Ovary (tissue), 9 donors: Measurements from ENCODE around the gene LRRC10B. TPM values are rescaled to one million over a fixed set of nuclear protein-coding genes. Genes with fewer than 3 reads are reported as not detected.

Experiments used
- DNase-seq, 5 donors: peaks; one replicate each; pipeline ENCODE4 v3.0.0-alpha.2; 2019 to 2020
- H3K27ac ChIP-seq, 2 donors: fragments of 200-600 bp; one replicate each; pipeline versions ENCODE4 v1.5.1 to v1.8.0; 2019 to 2022
- H3K27me3 ChIP-seq: fragments of 200-600 bp; one replicate; pipeline ENCODE4 v1.8.0; 2022
- H3K36me3 ChIP-seq: fragments of 200-600 bp; sonication (generic); one replicate; pipeline ENCODE4 v1.5.1; 2019
- H3K4me1 ChIP-seq: one replicate; pipeline ENCODE4 v1.8.1; 2013; ENCODE audit warnings: mild to moderate bottlenecking, moderate library complexity; ENCODE audit not compliant: insufficient read depth
- H3K4me3 ChIP-seq: fragments of 200-600 bp; sonication (generic); one replicate; pipeline ENCODE4 v1.5.1; 2017
- H3K9me3 ChIP-seq, 2 donors: fragments of 200-600 bp in 1 of 2; sonication (generic) in 1 of 2; one replicate each; pipeline versions ENCODE4 v1.5.1 to v1.8.1; 2013 to 2019; ENCODE audit warnings: mild to moderate bottlenecking in 1 of 2, moderate library complexity in 1 of 2
- CTCF ChIP-seq, 3 donors: fragments of 450-650 bp in 2 of 3; fragments of 200-600 bp in 1 of 3; IDR thresholded peaks; one replicate each; pipeline versions ENCODE4 v1.5.1 to v1.8.0; 2016 to 2022; ENCODE audit warnings: antibody characterized with exemption in 3 of 3, mild to moderate bottlenecking in 1 of 3
- EP300 ChIP-seq: sonication (generic); formaldehyde crosslinking; IDR thresholded peaks from one replicate; pipeline ENCODE4 v1.6.1; 2017; ENCODE audit warnings: antibody characterized with exemption
- POLR2A ChIP-seq: fragments of 450-650 bp; IDR thresholded peaks from one replicate; pipeline ENCODE4 v1.6.1; 2017; ENCODE audit warnings: antibody characterized with exemption, mild to moderate bottlenecking, moderate library complexity
- WGBS, 3 donors: extraction: QIAGEN DNeasy Blood & Tissue Kit in 1 of 3; methylation state at CpG; one replicate each; pipeline versions ENCODE4 v1.1.5 to v1.1.7; 2013 to 2017; 5-methylcytosine and 5-hydroxymethylcytosine counted together
- intact Hi-C, 4 donors: fragments of 100-400 bp; cut with DNase I; formaldehyde crosslinking; loops; one replicate each; pipeline versions ENCODE4 v1.11.0 to v1.15.1; 2022 to 2023
- polyA plus RNA-seq, 2 donors: library from polyadenylated mRNA; stranded (reverse); fragments of 200-250 nt in 1 of 2; fragments of 350-450 nt in 1 of 2; fragmentation: Illumina TruSeq in 1 of 2; extraction: RNeasy Lipid Tissue Mini Kit (QIAGEN cat#74804) in 1 of 2; gene quantifications; one replicate each; pipeline ENCODE4 v1.2.3, GENCODE V29; 2013 to 2014
- total RNA-seq, 7 donors: library from RNA; depleted of rRNA in 2 of 7; stranded (reverse); fragments of >200 nt in 2 of 7; fragmentation: NEBNext Ultra II Directional in 3 of 7; extraction: Animal tissue kit (Norgen Biotek cat#: 25700) in 3 of 7; gene quantifications; one replicate each; pipeline versions ENCODE4 v1.1.0 to v1.2.4, GENCODE V29; 2016 to 2023
- donor health status: DM: no; HTN: no; CAD: no; lungs with moderate emphysema.
- donor health status: DM: no; HTN: no; CAD: no.
- donor health status: Bipolar disorder and iron deficiency.
- donor health status: DM: yes; HTN: yes; CAD: no.
- donor health status: DM: no; HTN: no; CAD: no.
- donor health status: DM: yes; HTN: yes; CAD: no.

Gene LRRC10B
- total and polyA plus RNA-seq, 9 donors: 0.45 to 23.0 (median 1.4) TPM

GRCh38 chr11:61486779-61487178 is 21.8 kb upstream of the LRRC10B start:
- no peaks in the 10 kb centered on the region for H3K36me3 ChIP-seq
- peaks cover 18% of the 10 kb centered on the region for H3K4me1 ChIP-seq
- 87 to 92% (median 91%) methylated on average over 5 of the region's 5 CpGs for WGBS, 3 donors
- no peak overlapping the region for H3K27ac ChIP-seq
- H3K9me3 ChIP-seq: no peaks in the 10 kb centered on the region
- no peak for DNase-seq
- intact Hi-C loops: no loop called here
- no peaks in the 10 kb centered on the region for H3K27me3 ChIP-seq
- H3K4me3 ChIP-seq: no peak overlapping the region
- no peak for TF ChIP-seq POLR2A
- TF ChIP-seq EP300: no peak
- no peak for TF ChIP-seq CTCF (IDR thresholded peaks at IDR 0.05)

GRCh38 chr11:61487342-61488025 is 21.1 kb upstream of the LRRC10B start:
- H3K9me3 ChIP-seq: no peaks in the 10 kb centered on the region
- intact Hi-C loops: no loop called here
- no peak for DNase-seq
- no peak overlapping the region for H3K27ac ChIP-seq
- 90 to 98% (median 96%) methylated on average over 4 of the region's 4 CpGs for WGBS, 3 donors
- TF ChIP-seq CTCF (IDR thresholded peaks at IDR 0.05) (no peak), EP300 (no peak), POLR2A (no peak)
- peaks cover 18% of the 10 kb centered on the region for H3K4me1 ChIP-seq
- H3K4me3 ChIP-seq: no peak overlapping the region
- H3K36me3 ChIP-seq: no peaks in the 10 kb centered on the region
- no peaks in the 10 kb centered on the region for H3K27me3 ChIP-seq

GRCh38 chr11:61488651-61489291 is 19.8 kb upstream of the LRRC10B start:
- no peak overlapping the region for H3K4me3 ChIP-seq
- no peak for TF ChIP-seq POLR2A
- no peak for TF ChIP-seq EP300
- no peak for TF ChIP-seq CTCF (IDR thresholded peaks at IDR 0.05)
- no peaks in the 10 kb centered on the region for H3K36me3 ChIP-seq
- intact Hi-C loops: no loop called here
- peaks cover 18% of the 10 kb centered on the region for H3K4me1 ChIP-seq
- H3K27ac ChIP-seq: peak overlapping the region in 1 of 2 donors; percentile 21
- H3K27me3 ChIP-seq: no peaks in the 10 kb centered on the region
- 4 to 20% (median 7%) methylated on average over 19 of the region's 19 CpGs for WGBS, 3 donors
- no peaks in the 10 kb centered on the region for H3K9me3 ChIP-seq
- peak; percentile 64 to 79 (median 72) for DNase-seq

- Histone ChIP-seq H3K4me3 (no peak overlapping the region), H3K27ac (peak overlapping the region in 1 of 2 donors; percentile 35), H3K4me1 (peaks cover 18% of the 10 kb centered on the region), H3K9me3 (no peaks in the 10 kb centered on the region), H3K36me3 (no peaks in the 10 kb centered on the region), H3K27me3 (no peaks in the 10 kb centered on the region)
- WGBS, 3 donors: 31 to 40% (median 36%) methylated on average over 13 of the region's 13 CpGs
- DNase-seq: peak in 4 of 5 donors; percentile 29 to 70 (median 48)
- intact Hi-C loops: no loop called here
- TF ChIP-seq CTCF (IDR thresholded peaks at IDR 0.05): no peak
- no peak for TF ChIP-seq POLR2A
- no peak for TF ChIP-seq EP300
These were observed 18.5 kb upstream of the LRRC10B start for GRCh38 chr11:61489833-61490721.
